ENCODE measurements around the gene APAF1.
"Not testable (repeated sequence)": the region's sequence is repeated elsewhere in the genome, so short reads cannot be mapped to it uniquely, and the experiment has no call there.

The APAF1 gene

DNA sequence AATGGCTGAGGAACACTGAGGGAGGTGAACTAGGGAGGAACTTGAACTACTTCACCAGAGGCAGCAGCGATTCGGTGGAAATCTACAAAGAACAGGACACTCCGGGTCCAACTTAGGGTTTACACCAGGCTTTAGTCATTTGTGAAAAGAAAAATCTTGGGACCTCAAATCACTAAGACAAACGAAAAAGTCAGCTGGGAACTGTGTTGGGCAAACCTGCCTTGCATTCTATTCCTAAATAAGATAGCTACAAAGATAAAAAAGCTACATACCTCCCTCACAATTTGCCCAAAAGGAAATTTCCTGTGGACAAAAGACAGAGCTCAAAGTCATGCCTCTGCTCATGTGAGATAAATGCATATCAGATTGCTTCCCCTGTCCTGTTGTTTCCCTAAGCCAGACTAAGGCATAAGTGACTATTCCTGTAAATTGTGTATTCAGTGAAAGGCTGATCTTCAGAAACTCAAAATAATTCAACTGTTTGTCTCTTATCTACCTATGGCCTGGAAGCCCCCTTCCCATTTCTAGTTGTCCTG lies 106.6 kb downstream of the APAF1 start:
- TF ChIP-seq, protein P1, sequence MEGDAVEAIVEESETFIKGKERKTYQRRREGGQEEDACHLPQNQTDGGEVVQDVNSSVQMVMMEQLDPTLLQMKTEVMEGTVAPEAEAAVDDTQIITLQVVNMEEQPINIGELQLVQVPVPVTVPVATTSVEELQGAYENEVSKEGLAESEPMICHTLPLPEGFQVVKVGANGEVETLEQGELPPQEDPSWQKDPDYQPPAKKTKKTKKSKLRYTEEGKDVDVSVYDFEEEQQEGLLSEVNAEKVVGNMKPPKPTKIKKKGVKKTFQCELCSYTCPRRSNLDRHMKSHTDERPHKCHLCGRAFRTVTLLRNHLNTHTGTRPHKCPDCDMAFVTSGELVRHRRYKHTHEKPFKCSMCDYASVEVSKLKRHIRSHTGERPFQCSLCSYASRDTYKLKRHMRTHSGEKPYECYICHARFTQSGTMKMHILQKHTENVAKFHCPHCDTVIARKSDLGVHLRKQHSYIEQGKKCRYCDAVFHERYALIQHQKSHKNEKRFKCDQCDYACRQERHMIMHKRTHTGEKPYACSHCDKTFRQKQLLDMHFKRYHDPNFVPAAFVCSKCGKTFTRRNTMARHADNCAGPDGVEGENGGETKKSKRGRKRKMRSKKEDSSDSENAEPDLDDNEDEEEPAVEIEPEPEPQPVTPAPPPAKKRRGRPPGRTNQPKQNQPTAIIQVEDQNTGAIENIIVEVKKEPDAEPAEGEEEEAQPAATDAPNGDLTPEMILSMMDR (IDR thresholded peaks at IDR 0.05; ENCODE audit: low read depth, low read length) = no peak
- no peak for DNase-seq (ENCODE audit: low read depth, low spot score)

GRCh38 chr12:98752726-98753125 lies 107.6 kb downstream of the APAF1 start:
- DNase-seq (ENCODE audit: low read depth, low spot score) = peak; percentile 95
- H3K4me3 ChIP-seq (ENCODE audit: low read depth, low read length) = no peak overlapping the region
- TF ChIP-seq, protein P1 (IDR thresholded peaks at IDR 0.05; ENCODE audit: low read depth, low read length) = no peak
- in situ Hi-C loops (cut with HindIII; ENCODE audit: low sequenced_read_pairs) = no loop called here

More for the DNA sequence above, 106.6 kb downstream of the APAF1 start:
- in situ Hi-C loops (cut with HindIII; ENCODE audit: low sequenced_read_pairs) = no loop called here
- H3K4me3 ChIP-seq (ENCODE audit: low read depth, low read length) = no peak overlapping the region

- TF ChIP-seq, protein P1 (IDR thresholded peaks at IDR 0.05; ENCODE audit: low read depth, low read length) = no peak
- H3K4me3 ChIP-seq (ENCODE audit: low read depth, low read length) = no peak overlapping the region
- DNase-seq (ENCODE audit: low read depth, low spot score) = peak; percentile 86
- in situ Hi-C loops (cut with HindIII; ENCODE audit: low sequenced_read_pairs) = no loop called here
Measured at GRCh38 chr12:98754095-98754494, 109.0 kb downstream of the APAF1 start.

GRCh38 chr12:98755855-98756254 lies 110.8 kb downstream of the APAF1 start:
- in situ Hi-C loops (cut with HindIII; ENCODE audit: low sequenced_read_pairs); H3K4me3 ChIP-seq (ENCODE audit: low read depth, low read length): not testable (repeated sequence)
- TF ChIP-seq, protein P1 (IDR thresholded peaks at IDR 0.05; ENCODE audit: low read depth, low read length) = peak; percentile 17
- peak; percentile 86 for DNase-seq (ENCODE audit: low read depth, low spot score)

DNA sequence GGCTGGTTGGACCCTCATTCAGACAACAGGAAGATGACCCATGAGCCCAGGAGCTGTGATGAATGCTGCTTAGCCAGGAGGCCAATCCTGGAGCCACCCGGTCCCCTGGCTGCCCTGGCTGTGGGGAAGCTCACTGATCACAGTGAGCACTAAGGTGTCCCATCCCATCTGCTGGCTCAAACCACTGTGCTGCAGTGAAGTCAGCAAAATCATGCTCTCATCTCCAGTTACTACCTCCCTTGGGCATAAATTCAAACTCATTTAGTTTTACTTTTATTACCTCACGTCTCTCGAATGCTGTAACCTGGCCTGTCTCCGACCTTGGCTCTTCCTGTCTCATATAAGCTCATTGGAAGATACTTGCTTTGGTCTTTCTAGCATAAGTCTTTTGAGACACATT lies 112.4 kb downstream of the APAF1 start:
- no peak for DNase-seq (ENCODE audit: low read depth, low spot score)
- H3K4me3 ChIP-seq (ENCODE audit: low read depth, low read length) = no peak overlapping the region
- in situ Hi-C loops (cut with HindIII; ENCODE audit: low sequenced_read_pairs) = no loop called here
- TF ChIP-seq, protein P1 (IDR thresholded peaks at IDR 0.05; ENCODE audit: low read depth, low read length) = no peak

DNA sequence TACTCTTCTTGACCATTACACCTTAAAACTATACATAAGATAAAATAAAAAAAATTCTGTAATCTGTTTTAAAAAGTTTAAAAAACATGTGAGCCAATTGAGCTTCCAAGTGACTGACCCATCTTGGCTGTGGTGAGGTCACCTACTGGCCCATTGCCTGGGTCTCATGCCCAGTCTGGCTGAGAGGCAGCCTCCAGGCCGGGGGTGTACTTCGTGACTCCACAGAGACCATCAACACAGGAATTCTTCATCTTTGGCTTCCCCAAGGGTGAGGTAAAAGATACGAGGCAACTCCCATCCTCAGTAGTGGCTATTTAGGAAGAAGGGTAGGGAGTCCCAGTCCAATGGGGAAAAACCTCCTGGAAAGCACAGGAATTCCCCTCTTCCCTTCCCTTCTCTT lies 113.2 kb downstream of the APAF1 start:
- no peak overlapping the region for H3K4me3 ChIP-seq (ENCODE audit: low read depth, low read length)
- in situ Hi-C loops (cut with HindIII; ENCODE audit: low sequenced_read_pairs) = no loop called here
- DNase-seq (ENCODE audit: low read depth, low spot score) = peak; percentile 64
- TF ChIP-seq, protein P1 (IDR thresholded peaks at IDR 0.05; ENCODE audit: low read depth, low read length) = no peak

Data from astrocyte of the spinal cord (primary cell).